Stimulated activated naive B cell treated with anti-CD40 and anti-IgM and Interleukin-4, amounts not matched to agents 10 μg/mL and 1 μg/mL and 100 μg/mL, for 72 hours (primary cell): ENCODE results near the gene PCP4L1.
A peak's percentile ranks its signal among the peaks of the same experiment; 100 is the strongest.

Experiments
- ATAC-seq, 2 donors: fragments of 150-1000 bp; cut with Tn5 transposase; replicated peaks; 2 replicates each; pipeline ENCODE4 v1.10.0; 2021; ENCODE audit warnings: moderate library complexity in 1 of 2
- DNase-seq: peaks from one replicate; pipeline ENCODE4 v3.0.0; 2021
- H3K27ac Mint-ChIP-seq: one replicate; pipeline ENCODE4 v1.8.0; 2022; ENCODE audit warnings: mild to moderate bottlenecking, mixed read lengths
- H3K27me3 Mint-ChIP-seq, 2 donors: one replicate each; pipeline ENCODE4 v1.8.0; 2022; ENCODE audit warnings: mixed read lengths in 2 of 2
- H3K36me3 Mint-ChIP-seq, 2 donors: one replicate each; pipeline ENCODE4 v1.8.0; 2022; ENCODE audit warnings: mixed read lengths in 2 of 2, mild to moderate bottlenecking in 1 of 2
- H3K4me1 Mint-ChIP-seq, 2 donors: one replicate each; pipeline ENCODE4 v1.8.0; 2022; ENCODE audit warnings: mixed read lengths in 2 of 2, mild to moderate bottlenecking in 1 of 2
- H3K4me3 Mint-ChIP-seq, 2 donors: one replicate each; pipeline ENCODE4 v1.8.0; 2022; ENCODE audit warnings: mild to moderate bottlenecking in 2 of 2, mixed read lengths in 2 of 2, moderate library complexity in 1 of 2
- H3K9me3 Mint-ChIP-seq, 2 donors: one replicate each; pipeline ENCODE4 v1.8.0; 2022; ENCODE audit warnings: mixed read lengths in 2 of 2, mild to moderate bottlenecking in 1 of 2

Gene PCP4L1

DNA sequence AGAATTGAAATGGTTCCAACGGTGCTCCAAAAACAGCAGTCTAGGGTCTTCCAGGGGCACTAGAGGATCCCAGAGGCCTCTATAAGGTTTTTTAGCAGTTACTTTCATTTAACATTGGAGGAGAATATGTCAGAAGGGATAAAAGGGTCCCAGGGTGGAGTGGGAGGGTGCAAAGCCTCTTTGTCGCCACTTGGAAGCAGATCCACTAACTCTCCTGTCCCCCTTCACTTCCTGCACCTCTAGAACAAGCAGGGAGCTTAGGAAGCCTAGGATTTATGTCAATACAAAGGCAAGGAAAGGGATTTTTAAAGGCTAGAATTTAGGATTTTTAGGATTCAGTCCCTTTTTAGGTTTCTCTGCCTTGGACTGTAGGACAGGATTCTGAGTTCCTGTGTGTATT, 8.3 kb downstream of the PCP4L1 start:
- DNase-seq (no peak), ATAC-seq (no peak)
- H3K4me3 Mint-ChIP-seq, result no peak overlapping the region
- no peaks in the 10 kb centered on the region for H3K9me3 Mint-ChIP-seq
- no peak overlapping the region for H3K27ac Mint-ChIP-seq
- H3K36me3 Mint-ChIP-seq, result no peaks in the 10 kb centered on the region
- peaks cover 12 to 22% of the 10 kb centered on the region in 2 donors for H3K27me3 Mint-ChIP-seq
- peaks cover 7 to 15% of the 10 kb centered on the region in 2 donors for H3K4me1 Mint-ChIP-seq

DNA sequence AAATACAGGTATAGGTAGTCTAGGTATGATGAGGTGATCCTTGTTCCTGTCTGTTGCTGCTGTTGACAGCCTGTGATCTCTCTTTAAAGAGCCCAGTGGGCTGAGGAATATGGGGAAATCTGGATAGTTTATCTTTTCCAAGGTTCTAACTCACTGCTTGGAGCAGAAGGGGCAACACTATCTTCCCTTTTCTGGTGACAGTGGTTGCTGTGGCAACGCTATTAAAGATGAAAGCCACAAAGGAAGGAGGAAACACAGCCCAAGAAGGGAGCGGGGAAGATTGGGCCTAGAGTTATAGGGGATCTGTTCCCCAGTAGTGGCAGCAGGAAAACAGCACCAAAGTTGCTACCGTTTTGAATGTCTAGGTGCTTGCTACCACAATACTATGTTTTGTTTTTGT, 8.8 kb downstream of the PCP4L1 start:
- H3K4me3 Mint-ChIP-seq, result no peak overlapping the region
- peaks cover 7 to 13% of the 10 kb centered on the region in 2 donors for H3K4me1 Mint-ChIP-seq
- ATAC-seq (peak in 1 of 2 donors; percentile 29), DNase-seq (no peak)
- no peaks in the 10 kb centered on the region for H3K9me3 Mint-ChIP-seq
- peaks cover 14 to 20% of the 10 kb centered on the region in 2 donors for H3K27me3 Mint-ChIP-seq
- no peaks in the 10 kb centered on the region for H3K36me3 Mint-ChIP-seq
- no peak overlapping the region for H3K27ac Mint-ChIP-seq

DNA sequence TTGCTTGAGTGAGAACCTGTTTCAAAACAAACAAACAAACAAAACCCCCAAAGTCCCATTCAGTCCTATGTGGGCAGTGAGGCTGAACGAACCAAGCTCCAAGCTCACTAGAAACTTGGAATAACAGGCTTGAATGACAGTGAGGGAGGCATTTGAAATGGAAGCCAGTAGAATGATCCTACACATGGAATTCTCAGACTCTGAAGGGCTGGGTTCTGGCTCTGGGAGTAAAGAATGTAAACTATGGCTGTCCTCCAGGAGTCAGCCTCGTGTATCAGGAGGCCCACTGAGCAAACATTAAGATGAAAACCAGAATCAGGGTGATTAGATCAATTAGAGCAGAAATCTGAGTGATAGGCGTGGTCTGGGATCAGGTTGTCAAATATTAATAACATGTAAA, 14.9 kb downstream of the PCP4L1 start:
- no peaks in the 10 kb centered on the region for H3K4me1 Mint-ChIP-seq
- no peaks in the 10 kb centered on the region for H3K36me3 Mint-ChIP-seq
- no peaks in the 10 kb centered on the region for H3K9me3 Mint-ChIP-seq
- no peak overlapping the region for H3K4me3 Mint-ChIP-seq
- H3K27ac Mint-ChIP-seq, result no peak overlapping the region
- no peak for DNase-seq
- H3K27me3 Mint-ChIP-seq, result peaks cover 36 to 47% of the 10 kb centered on the region in 2 donors
- no peak for ATAC-seq

DNA sequence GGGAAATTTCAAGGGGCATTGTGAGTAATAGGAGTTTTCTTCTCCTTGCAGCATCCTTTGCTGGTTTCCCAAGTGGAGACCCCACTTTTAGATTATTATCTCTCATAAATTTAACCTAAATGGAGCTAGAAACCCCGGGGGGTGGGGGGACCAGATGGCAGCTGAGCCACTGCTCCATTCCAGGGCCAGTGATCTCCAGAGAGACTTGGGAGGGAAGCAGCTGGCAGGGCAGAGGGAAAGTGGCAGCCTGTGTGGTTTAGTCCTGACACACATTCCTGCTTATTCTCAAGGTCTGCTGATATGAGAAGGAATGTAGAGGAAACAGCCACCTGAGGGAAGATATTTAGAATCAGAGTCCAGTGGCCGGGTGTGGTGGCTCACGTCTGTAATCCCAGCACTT, 16.3 kb downstream of the PCP4L1 start:
- H3K4me3 Mint-ChIP-seq, result no peak overlapping the region
- DNase-seq (no peak), ATAC-seq (no peak)
- H3K36me3 Mint-ChIP-seq, result no peaks in the 10 kb centered on the region
- H3K9me3 Mint-ChIP-seq, result no peaks in the 10 kb centered on the region
- H3K4me1 Mint-ChIP-seq, result no peaks in the 10 kb centered on the region
- H3K27ac Mint-ChIP-seq, result no peak overlapping the region
- peaks cover 41 to 52% of the 10 kb centered on the region in 2 donors for H3K27me3 Mint-ChIP-seq

DNA sequence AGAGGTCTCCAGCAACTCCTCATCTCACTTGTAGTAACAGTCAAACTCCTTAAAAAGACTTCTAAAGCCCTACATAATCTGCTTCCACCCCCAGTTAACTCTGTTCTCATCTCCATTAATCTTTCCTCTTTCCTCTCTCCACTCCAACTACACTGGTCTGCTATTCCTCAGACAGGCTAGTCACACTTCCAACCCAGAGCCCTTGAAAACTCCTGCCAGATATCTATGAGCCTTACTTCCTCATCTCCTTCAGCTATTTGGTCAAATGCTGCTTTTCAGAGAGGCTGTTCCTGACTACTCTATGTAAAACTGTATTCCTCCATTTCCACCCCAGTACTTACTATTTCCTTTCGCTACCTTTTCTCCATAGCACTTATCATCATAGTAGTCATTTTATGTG, 24.4 kb downstream of the PCP4L1 start:
- H3K9me3 Mint-ChIP-seq, result no peaks in the 10 kb centered on the region
- no peak overlapping the region for H3K4me3 Mint-ChIP-seq
- H3K27ac Mint-ChIP-seq, result no peak overlapping the region
- DNase-seq, result no peak
- peaks cover 0 to 3% of the 10 kb centered on the region in 2 donors for H3K36me3 Mint-ChIP-seq
- ATAC-seq, result no peak
- peaks cover 5 to 9% of the 10 kb centered on the region in 2 donors for H3K27me3 Mint-ChIP-seq
- H3K4me1 Mint-ChIP-seq, result peaks cover 3 to 8% of the 10 kb centered on the region in 2 donors

DNA sequence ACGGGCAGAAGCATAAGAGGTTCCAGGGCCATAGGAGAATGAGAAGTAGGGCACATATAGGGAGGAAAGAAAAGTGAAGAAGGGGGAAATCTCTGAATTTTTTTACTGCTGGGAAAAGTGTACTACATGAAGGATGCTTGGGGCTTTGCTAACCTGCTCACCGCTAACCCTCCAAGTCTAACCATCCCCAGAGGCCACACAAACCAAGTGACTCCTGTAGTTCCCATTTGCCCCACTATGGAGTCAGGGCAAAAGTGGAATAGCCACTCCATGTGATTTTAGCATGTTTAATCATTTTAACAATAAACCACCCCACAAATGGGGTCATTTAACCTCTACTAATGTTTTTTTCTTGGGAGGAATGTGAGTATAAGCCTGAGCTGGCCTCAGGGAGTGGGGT, 26.6 kb downstream of the PCP4L1 start:
- H3K27ac Mint-ChIP-seq, result no peak overlapping the region
- no peak overlapping the region for H3K4me3 Mint-ChIP-seq
- peaks cover 3 to 8% of the 10 kb centered on the region in 2 donors for H3K4me1 Mint-ChIP-seq
- H3K36me3 Mint-ChIP-seq, result peaks cover 0 to 3% of the 10 kb centered on the region in 2 donors
- DNase-seq (no peak), ATAC-seq (no peak)
- no peaks in the 10 kb centered on the region for H3K27me3 Mint-ChIP-seq
- no peaks in the 10 kb centered on the region for H3K9me3 Mint-ChIP-seq

DNA sequence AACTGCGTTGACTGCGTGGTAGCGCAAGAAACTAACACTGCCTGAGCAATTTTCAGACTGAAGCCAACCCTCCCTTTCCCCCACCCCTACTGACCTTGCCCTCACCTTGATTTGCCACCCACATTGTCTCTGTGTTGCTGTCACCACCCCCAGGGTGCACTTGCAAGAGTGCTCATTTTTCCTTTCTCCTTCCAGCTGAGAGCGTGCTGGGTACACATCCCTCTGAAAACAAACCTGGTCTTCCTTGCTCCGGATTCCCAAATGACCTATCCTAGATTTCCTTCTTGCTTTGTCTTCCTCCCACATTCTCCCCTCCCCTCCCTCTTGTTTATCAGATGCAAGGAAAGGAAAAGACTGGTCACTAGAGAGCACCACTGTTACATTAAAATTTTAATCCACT, 27.0 kb downstream of the PCP4L1 start:
- no peak overlapping the region for H3K27ac Mint-ChIP-seq
- H3K4me1 Mint-ChIP-seq, result peaks cover 3 to 8% of the 10 kb centered on the region in 2 donors
- ATAC-seq (no peak), DNase-seq (no peak)
- H3K9me3 Mint-ChIP-seq, result no peaks in the 10 kb centered on the region
- H3K36me3 Mint-ChIP-seq, result peaks cover 0 to 3% of the 10 kb centered on the region in 2 donors
- H3K27me3 Mint-ChIP-seq, result no peaks in the 10 kb centered on the region
- no peak overlapping the region for H3K4me3 Mint-ChIP-seq

DNA sequence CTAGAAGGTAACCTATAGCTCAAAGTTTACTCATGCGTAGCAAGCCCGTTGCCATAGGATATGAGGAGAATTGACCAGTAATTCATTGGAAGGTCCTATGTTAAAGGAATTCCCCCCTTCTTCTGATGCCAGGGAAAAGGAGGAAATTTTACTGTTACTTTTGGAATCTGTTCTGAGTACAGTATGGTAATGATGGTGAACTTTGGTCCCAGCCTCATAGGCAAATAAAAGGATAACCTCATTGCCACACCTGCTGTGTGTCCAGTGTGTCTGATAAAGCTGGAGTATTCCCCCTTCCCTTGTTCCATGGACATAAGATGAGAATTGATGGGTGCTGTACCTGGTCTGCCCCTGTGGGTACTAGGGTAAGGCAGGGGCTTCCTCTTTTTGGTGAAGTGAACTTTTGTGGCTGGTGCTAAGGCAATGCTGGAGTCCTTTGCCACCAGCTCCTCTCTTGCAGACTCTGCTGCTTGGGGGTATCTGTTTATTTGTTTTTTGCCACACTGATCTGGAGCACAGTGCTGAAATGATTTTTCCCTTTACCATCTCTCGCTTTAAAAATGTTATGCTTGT, 29.0 kb downstream of the PCP4L1 start:
- H3K4me3 Mint-ChIP-seq, result no peak overlapping the region
- peak; percentile 51 to 60 for ATAC-seq

DNA sequence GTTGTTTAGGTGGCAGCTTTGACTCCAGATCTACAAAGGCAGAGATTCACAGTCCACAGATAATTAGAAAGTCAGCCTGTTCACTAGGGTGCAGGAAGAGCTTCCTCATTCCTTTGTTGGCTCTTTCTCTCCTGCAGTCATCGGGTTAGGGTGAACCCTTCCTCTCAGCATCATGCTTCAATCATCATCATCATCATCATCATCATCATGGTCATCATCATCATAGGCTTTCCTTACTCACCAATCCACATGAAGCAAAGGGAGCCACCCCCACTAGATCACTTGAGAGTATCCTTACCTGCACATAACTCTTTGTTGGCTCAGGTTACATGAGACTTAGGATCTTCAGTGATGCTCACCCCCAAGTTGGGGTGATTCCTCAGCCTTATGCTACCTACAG, 32.2 kb downstream of the PCP4L1 start:
- H3K9me3 Mint-ChIP-seq, result no peaks in the 10 kb centered on the region

More for the DNA sequence above, 29.0 kb downstream of the PCP4L1 start:
- Mint-ChIP-seq H3K27me3 (no peaks in the 10 kb centered on the region), H3K9me3 (no peaks in the 10 kb centered on the region), H3K27ac (no peak overlapping the region), H3K4me1 (peaks cover 6 to 12% of the 10 kb centered on the region in 2 donors), H3K36me3 (peaks cover 0 to 5% of the 10 kb centered on the region in 2 donors)
- no peak for DNase-seq

DNA sequence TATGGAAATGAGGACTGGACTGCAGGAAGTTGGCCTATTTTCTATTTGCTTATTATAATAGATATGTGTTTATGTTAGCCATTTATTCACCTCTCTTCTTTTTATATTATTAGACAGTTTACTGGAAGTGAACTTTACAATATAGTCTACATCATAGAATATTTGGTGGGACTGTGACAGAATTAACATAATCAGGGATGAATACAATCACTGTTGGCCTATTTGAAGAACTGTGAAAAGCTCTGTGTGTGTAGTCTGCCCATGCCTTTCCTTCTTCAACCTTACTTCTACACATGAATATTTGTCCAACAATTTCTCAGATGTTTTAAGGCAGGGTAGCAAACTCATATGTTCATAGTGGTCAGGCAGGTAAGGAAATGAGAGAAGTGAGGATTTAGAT, 38.9 kb downstream of the PCP4L1 start:
- ATAC-seq (no peak), DNase-seq (no peak)
- Mint-ChIP-seq H3K9me3 (no peaks in the 10 kb centered on the region), H3K27me3 (no peaks in the 10 kb centered on the region), H3K4me1 (peaks cover 9 to 18% of the 10 kb centered on the region in 2 donors), H3K36me3 (peaks cover 1 to 3% of the 10 kb centered on the region in 2 donors), H3K4me3 (no peak overlapping the region), H3K27ac (no peak overlapping the region)

More for the DNA sequence above, 32.2 kb downstream of the PCP4L1 start:
- Mint-ChIP-seq H3K4me3 (no peak overlapping the region), H3K4me1 (peaks cover 3 to 6% of the 10 kb centered on the region in 2 donors), H3K36me3 (peaks cover 0 to 5% of the 10 kb centered on the region in 2 donors), H3K27me3 (no peaks in the 10 kb centered on the region), H3K27ac (no peak overlapping the region)
- ATAC-seq, result no peak
- no peak for DNase-seq

DNA sequence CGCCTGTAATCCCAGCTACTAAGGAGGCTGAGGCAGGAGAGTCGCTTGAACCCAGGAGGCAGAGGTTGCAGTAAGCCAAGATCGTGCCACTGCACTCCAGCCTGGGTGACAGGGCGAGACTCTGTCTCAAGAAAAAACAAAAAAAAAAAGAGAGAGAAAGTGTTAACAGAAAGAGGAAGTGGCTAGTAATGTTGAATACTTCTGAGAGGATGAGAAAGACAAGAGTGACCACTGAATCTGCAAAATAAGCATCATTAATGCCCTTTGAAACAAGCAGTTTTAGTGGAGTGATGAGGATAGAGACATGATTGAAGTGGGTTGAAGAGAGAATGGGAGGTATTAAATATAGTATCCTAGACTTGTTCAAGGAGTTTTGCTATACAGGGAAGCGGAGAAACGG, 39.6 kb downstream of the PCP4L1 start:
- Mint-ChIP-seq H3K27ac (peak overlapping the region; percentile 20), H3K4me1 (peaks cover 9 to 20% of the 10 kb centered on the region in 2 donors), H3K4me3 (peak overlapping the region in 1 of 2 donors; percentile 2), H3K36me3 (peaks cover 1 to 3% of the 10 kb centered on the region in 2 donors), H3K27me3 (no peaks in the 10 kb centered on the region), H3K9me3 (no peaks in the 10 kb centered on the region)
- DNase-seq, result no peak
- peak; percentile 94 to 97 for ATAC-seq

DNA sequence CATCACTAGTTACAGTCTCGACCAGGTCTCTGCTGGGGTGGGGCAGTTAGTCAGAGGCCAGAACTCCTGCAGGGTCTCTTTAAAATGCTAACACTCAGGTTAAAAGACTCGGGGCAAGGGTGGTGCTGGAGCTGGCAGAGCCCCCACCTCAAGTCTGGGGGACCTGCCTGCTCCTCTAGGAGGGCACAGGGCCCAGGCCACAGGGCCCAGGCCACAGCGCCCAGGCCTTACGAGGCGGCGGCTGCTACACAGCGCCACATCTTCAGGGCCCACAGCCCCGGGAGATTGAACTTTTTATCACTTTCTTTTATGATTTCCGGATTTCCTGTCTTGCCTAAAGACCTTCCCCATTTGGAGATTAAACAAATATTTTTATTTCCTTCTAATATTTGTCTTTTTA, 40.8 kb downstream of the PCP4L1 start:
- H3K9me3 Mint-ChIP-seq, result no peaks in the 10 kb centered on the region
- peaks cover 9 to 25% of the 10 kb centered on the region in 2 donors for H3K4me1 Mint-ChIP-seq
- peaks cover 1 to 6% of the 10 kb centered on the region in 2 donors for H3K36me3 Mint-ChIP-seq
- no peak for ATAC-seq
- H3K4me3 Mint-ChIP-seq, result no peak overlapping the region
- no peak for DNase-seq
- no peaks in the 10 kb centered on the region for H3K27me3 Mint-ChIP-seq
- H3K27ac Mint-ChIP-seq, result peak overlapping the region; percentile 51

DNA sequence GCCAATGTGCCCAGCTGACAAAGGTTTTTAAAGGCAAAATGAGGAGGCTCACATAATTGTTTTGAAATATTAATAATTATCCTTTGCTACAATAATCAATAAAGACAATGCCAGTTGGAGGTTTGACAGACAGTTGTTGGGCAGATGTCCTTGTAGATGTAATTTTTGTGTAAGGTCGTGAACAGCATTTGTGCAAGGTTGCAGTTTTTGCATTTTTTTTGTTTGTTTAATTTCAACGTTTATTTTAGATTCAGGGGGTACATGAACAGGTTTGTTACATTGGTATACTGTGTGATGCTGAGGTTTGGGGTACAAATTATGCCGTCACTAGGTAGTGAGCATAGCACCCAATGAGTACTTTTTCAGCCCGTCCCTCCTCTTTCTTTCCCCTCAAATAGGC, 41.9 kb downstream of the PCP4L1 start:
- no peaks in the 10 kb centered on the region for H3K27me3 Mint-ChIP-seq
- no peak for ATAC-seq
- peaks cover 16 to 33% of the 10 kb centered on the region in 2 donors for H3K4me1 Mint-ChIP-seq
- no peak overlapping the region for H3K4me3 Mint-ChIP-seq
- H3K27ac Mint-ChIP-seq, result no peak overlapping the region
- peaks cover 1 to 6% of the 10 kb centered on the region in 2 donors for H3K36me3 Mint-ChIP-seq
- no peaks in the 10 kb centered on the region for H3K9me3 Mint-ChIP-seq
- no peak for DNase-seq

DNA sequence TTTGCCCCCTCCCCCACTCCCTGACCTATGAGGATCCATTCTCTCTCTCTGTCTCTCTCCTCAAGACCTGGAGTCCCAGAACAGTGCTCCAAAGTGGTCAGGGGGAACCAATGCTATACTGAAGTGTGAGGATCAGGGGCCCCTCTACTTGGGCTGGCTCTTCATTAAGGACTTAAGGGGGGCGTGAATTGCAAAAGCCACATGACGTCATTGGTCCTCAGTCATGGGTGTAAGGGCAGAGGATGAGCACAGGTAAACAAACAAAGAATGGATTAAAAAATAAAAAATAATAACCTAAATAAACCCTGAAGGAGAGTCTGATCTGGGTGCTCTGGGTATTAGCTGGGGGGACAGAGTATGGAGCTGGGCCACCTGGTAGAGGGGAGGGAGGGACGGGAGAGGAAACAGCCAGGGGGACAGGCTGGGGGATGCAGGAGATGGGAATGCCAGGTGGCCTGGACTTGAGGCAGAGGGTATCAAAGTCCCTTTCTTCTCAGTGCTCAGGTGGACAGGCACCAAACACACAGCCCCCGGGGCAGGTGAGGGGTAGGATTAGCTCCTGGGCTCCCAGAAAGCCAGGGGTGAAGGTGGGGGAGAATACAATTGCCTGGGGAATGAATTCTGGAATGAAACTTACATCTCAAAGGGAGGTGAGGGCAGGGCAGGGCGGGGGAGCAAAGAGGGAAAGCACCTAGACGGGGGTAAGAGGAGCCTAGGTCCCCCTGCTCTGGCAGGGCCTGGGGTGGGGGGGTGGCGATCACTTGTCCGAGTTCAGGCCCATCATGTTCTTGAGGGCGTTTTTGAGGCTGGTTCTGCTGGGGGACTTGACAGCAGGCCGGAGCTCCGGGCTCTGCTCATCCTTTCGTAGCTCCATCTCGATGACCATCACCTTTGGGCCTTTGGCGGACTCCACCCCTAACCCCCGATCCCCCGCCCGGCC, 46.7 kb downstream of the PCP4L1 start:
- H3K27me3 Mint-ChIP-seq, result no peaks in the 10 kb centered on the region
- ATAC-seq, result peak; percentile 1 to 2
- H3K4me3 Mint-ChIP-seq, result peak overlapping the region; percentile 94 to 99
- no peak for DNase-seq
- H3K36me3 Mint-ChIP-seq, result peaks cover 0 to 7% of the 10 kb centered on the region in 2 donors
- H3K4me1 Mint-ChIP-seq, result peaks cover 27 to 47% of the 10 kb centered on the region in 2 donors
- no peaks in the 10 kb centered on the region for H3K9me3 Mint-ChIP-seq
- peak overlapping the region; percentile 97 for H3K27ac Mint-ChIP-seq
